Stomach (tissue), 9 donors: ENCODE measurements around the gene IFNGR2. TPM values are rescaled to one million over a fixed set of nuclear protein-coding genes. Genes with fewer than 3 reads are reported as not detected.
A peak's percentile ranks its signal among the peaks of the same experiment; 100 is the strongest.

Experiments
- DNase-seq, 2 donors: peaks; one replicate each; pipeline versions ENCODE4 v3.0.0 to v3.0.0-alpha.2; 2013 to 2019
- H3K27ac ChIP-seq, 5 donors: fragments of 200-600 bp in 4 of 5; sonication (generic) in 4 of 5; one replicate each; pipeline ENCODE4 v1.5.1; 2013 to 2019; ENCODE audit warnings: mild to moderate bottlenecking in 1 of 5, moderate library complexity in 1 of 5
- H3K27me3 ChIP-seq, 3 donors: fragments of 200-600 bp; sonication (generic); one replicate each; pipeline ENCODE4 v1.5.1; 2017 to 2019; ENCODE audit warnings: mixed run types in 1 of 3
- H3K36me3 ChIP-seq, 4 donors: fragments of 200-600 bp; sonication (generic); 1 replicate in 3 of 4; 2 replicates in 1 of 4; pipeline ENCODE4 v1.5.1; 2016 to 2019
- H3K4me1 ChIP-seq, 4 donors: fragments of 200-600 bp; sonication (generic); one replicate each; pipeline ENCODE4 v1.5.1; 2016 to 2019
- H3K4me3 ChIP-seq, 4 donors: fragments of 200-600 bp; sonication (generic) in 3 of 4; one replicate each; pipeline ENCODE4 v1.5.1; 2016 to 2019; ENCODE audit warnings: mild to moderate bottlenecking in 1 of 4
- H3K9me3 ChIP-seq, 4 donors: fragments of 200-600 bp; sonication (generic); one replicate each; pipeline ENCODE4 v1.5.1; 2016 to 2019
- CTCF ChIP-seq, 7 experiments: fragments of 450-650 bp in 4 of 7; fragments of 200-600 bp in 3 of 7; sonication (generic) in 3 of 7; IDR thresholded peaks; one replicate each; pipeline ENCODE4 v1.5.1; 2016 to 2019; ENCODE audit warnings: antibody characterized with exemption in 7 of 7, control low read depth in 2 of 7, mild to moderate bottlenecking in 1 of 7
- EP300 ChIP-seq: sonication (generic); formaldehyde crosslinking; IDR thresholded peaks from one replicate; pipeline ENCODE4 v1.6.1; 2017; ENCODE audit warnings: antibody characterized with exemption
- POLR2A ChIP-seq, 4 donors: fragments of 450-650 bp; IDR thresholded peaks; one replicate each; pipeline ENCODE4 v1.6.1; 2016; ENCODE audit warnings: antibody characterized with exemption in 4 of 4, control low read depth in 2 of 4, mild to moderate bottlenecking in 1 of 4, moderate library complexity in 1 of 4
- POLR2AphosphoS5 ChIP-seq, 3 donors: sonication (generic); formaldehyde crosslinking; IDR thresholded peaks; one replicate each; pipeline ENCODE4 v1.6.1; 2016; ENCODE audit warnings: antibody characterized with exemption in 3 of 3
- WGBS, 5 donors: extraction: QIAGEN DNeasy Blood & Tissue Kit in 3 of 5; methylation state at CpG; one replicate each; pipeline versions ENCODE4 v1.1.5 to v1.1.7; 2013 to 2018; 5-methylcytosine and 5-hydroxymethylcytosine counted together
- intact Hi-C: fragments of 100-400 bp; cut with DNase I; formaldehyde crosslinking; loops from one replicate; pipeline ENCODE4 v1.15.1; 2023; ENCODE audit warnings: low total_unique reads
- polyA plus RNA-seq, 3 donors: library from polyadenylated mRNA; stranded (reverse); fragments of 200-250 nt; gene quantifications; one replicate each; pipeline ENCODE4 v1.2.3, GENCODE V29; 2013
- total RNA-seq, 5 donors: library from RNA; depleted of rRNA; stranded (reverse); fragments of >200 nt; gene quantifications; one replicate each; pipeline versions ENCODE4 v1.1.0 to v1.2.3, GENCODE V29; 2014 to 2016
- donor health status: healthy with polysubstance abuse.
- donor health status: Bipolar disorder and iron deficiency.
- donor health status: healthy.

The IFNGR2 gene
- total and polyA plus RNA-seq, 8 donors: 35.2 to 89.3 (median 59.3) TPM

GRCh38 chr21:33449616-33450015, 46.4 kb downstream of the IFNGR2 start:
- intact Hi-C loops: loop anchor here (10.0 kb wide), 1 partner anchor 85 kb away; no protein-coding TSS in a partner anchor
- Histone ChIP-seq H3K4me1 (peaks cover 7 to 23% (median 12%) of the 10 kb centered on the region in 4 donors), H3K27ac (no peak overlapping the region), H3K9me3 (no peaks in the 10 kb centered on the region), H3K36me3 (peaks cover 0 to 81% (median 58%) of the 10 kb centered on the region in 4 donors), H3K4me3 (no peak overlapping the region), H3K27me3 (no peaks in the 10 kb centered on the region)
- WGBS, 5 donors: 64 to 82% (median 81%) methylated on average over 4 of the region's 4 CpGs
- DNase-seq: no peak
- TF ChIP-seq POLR2A (IDR thresholded peaks at IDR 0.05) (no peak), EP300 (no peak), CTCF (IDR thresholded peaks at IDR 0.05) (no peak), POLR2AphosphoS5 (IDR thresholded peaks at IDR 0.05) (no peak)

- intact Hi-C loops: no loop called here
- peaks cover 7 to 91% (median 75%) of the 10 kb centered on the region in 4 donors for H3K36me3 ChIP-seq
- H3K27ac ChIP-seq: peak overlapping the region in 3 of 5 donors; percentile 7 to 61 (median 17)
Measured at GRCh38 chr21:33451634-33452071, 48.4 kb downstream of the IFNGR2 start.

GRCh38 chr21:33452362-33452761, 49.1 kb downstream of the IFNGR2 start:
- Histone ChIP-seq H3K36me3 (peaks cover 12 to 91% (median 76%) of the 10 kb centered on the region in 4 donors), H3K27ac (peak overlapping the region in 3 of 5 donors; percentile 7 to 61 (median 17)), H3K27me3 (no peaks in the 10 kb centered on the region), H3K4me3 (no peak overlapping the region), H3K9me3 (no peaks in the 10 kb centered on the region), H3K4me1 (peaks cover 0 to 15% (median 10%) of the 10 kb centered on the region in 4 donors)
- 80 to 89% (median 87%) methylated on average over 3 of the region's 3 CpGs for WGBS, 5 donors
- TF ChIP-seq EP300 (no peak), POLR2A (IDR thresholded peaks at IDR 0.05) (no peak), CTCF (IDR thresholded peaks at IDR 0.05) (no peak), POLR2AphosphoS5 (IDR thresholded peaks at IDR 0.05) (no peak)
- intact Hi-C loops: no loop called here
- no peak for DNase-seq

More at GRCh38 chr21:33451634-33452071, 48.4 kb downstream of the IFNGR2 start:
- Histone ChIP-seq H3K4me3 (no peak overlapping the region), H3K27me3 (no peaks in the 10 kb centered on the region), H3K4me1 (peaks cover 0 to 15% (median 10%) of the 10 kb centered on the region in 4 donors), H3K9me3 (no peaks in the 10 kb centered on the region)
- 17 to 65% (median 43%) methylated on average over 1 of the region's 1 CpG for WGBS, 5 donors
- TF ChIP-seq POLR2AphosphoS5 (IDR thresholded peaks at IDR 0.05): peak in 1 of 3 donors; percentile 11
- TF ChIP-seq EP300: no peak
- no peak for TF ChIP-seq CTCF (IDR thresholded peaks at IDR 0.05)
- TF ChIP-seq POLR2A (IDR thresholded peaks at IDR 0.05): no peak
- DNase-seq: peak; percentile 13 to 51

GRCh38 chr21:33455686-33456446, 52.7 kb downstream of the IFNGR2 start:
- H3K4me3 ChIP-seq: no peak overlapping the region
- DNase-seq: no peak
- H3K27me3 ChIP-seq: no peaks in the 10 kb centered on the region
- 63 to 81% (median 74%) methylated on average over 6 of the region's 6 CpGs for WGBS, 5 donors
- H3K36me3 ChIP-seq: peaks cover 12 to 93% (median 89%) of the 10 kb centered on the region in 4 donors
- TF ChIP-seq POLR2A (IDR thresholded peaks at IDR 0.05): no peak
- no peak for TF ChIP-seq EP300
- no peak for TF ChIP-seq POLR2AphosphoS5 (IDR thresholded peaks at IDR 0.05)
- no peak for TF ChIP-seq CTCF (IDR thresholded peaks at IDR 0.05)
- no peak overlapping the region for H3K27ac ChIP-seq
- H3K9me3 ChIP-seq: no peaks in the 10 kb centered on the region
- peaks cover 0 to 15% (median 9%) of the 10 kb centered on the region in 4 donors for H3K4me1 ChIP-seq
- intact Hi-C loops: no loop called here
